ENCODE data around the gene TOR4A.
"Not testable (repeated sequence)": the region's sequence is repeated elsewhere in the genome, so short reads cannot be mapped to it uniquely, and the experiment has no call there.

Gene TOR4A

GRCh38 chr9:137326445-137327065, 49.0 kb downstream of the TOR4A start:
- Histone ChIP-seq H4K91ac (ENCODE audit: low read depth, low read length, poor library complexity) (no peak overlapping the region), H3K14ac (ENCODE audit: low read length) (no peak overlapping the region), H2BK15ac (ENCODE audit: low read length) (no peak overlapping the region), H3K27me3 (ENCODE audit: control insufficient read depth in 3 of 3, insufficient read depth in 3 of 3, low read depth in 1 of 3, low read length in 3 of 3) (no peaks in the 10 kb centered on the region), H2AK5ac (ENCODE audit: low read depth, low read length) (no peak overlapping the region), H2BK5ac (ENCODE audit: low read length) (no peak overlapping the region), H3K9ac (ENCODE audit: low read depth, low read length, poor library complexity) (no peak overlapping the region), H3K4me1 (ENCODE audit: control insufficient read depth in 2 of 2, insufficient read depth in 1 of 2, low read depth in 1 of 2, low read length in 2 of 2) (no peaks in the 10 kb centered on the region), H3K4me3 (ENCODE audit: low read length in 2 of 2) (no peak overlapping the region), H3K18ac (ENCODE audit: low read length) (no peak overlapping the region), H2AFZ (ENCODE audit: low read length) (no peak overlapping the region), H3K27ac (replicated peaks; ENCODE audit: low read length) (no peak overlapping the region), H3K23ac (ENCODE audit: low read depth, low read length, poor library complexity) (no peak overlapping the region), H4K8ac (ENCODE audit: low read depth, low read length) (no peak overlapping the region), H3K79me1 (ENCODE audit: low read depth, low read length) (no peaks in the 10 kb centered on the region), H3K9me3 (replicated peaks in 1 of 2; ENCODE audit: control insufficient read depth in 2 of 2, insufficient read depth in 1 of 2, low read depth in 1 of 2, low read length in 2 of 2) (peaks cover 0 to 6% of the 10 kb centered on the region in 2 donors), H3K4me2 (ENCODE audit: insufficient read depth, low read length, poor library complexity, severe bottlenecking) (no peak overlapping the region), H2BK12ac (ENCODE audit: low read length) (no peak overlapping the region), H2BK120ac (ENCODE audit: low read depth, low read length) (no peak overlapping the region), H3K4ac (ENCODE audit: low read length) (no peak overlapping the region), H3K36me3 (replicated peaks in 1 of 2; ENCODE audit: control insufficient read depth in 2 of 2, insufficient read depth in 2 of 2, low read length in 2 of 2) (no peaks in the 10 kb centered on the region)
- no peak for DNase-seq (ENCODE audit: low spot score)
- WGBS, 2 donors (ENCODE audit: extremely low coverage in 2 of 2, insufficient read length in 2 of 2, insufficient replicate concordance in 1 of 2): no CpG with 5 or more reads among the region's 19 CpGs

DNA sequence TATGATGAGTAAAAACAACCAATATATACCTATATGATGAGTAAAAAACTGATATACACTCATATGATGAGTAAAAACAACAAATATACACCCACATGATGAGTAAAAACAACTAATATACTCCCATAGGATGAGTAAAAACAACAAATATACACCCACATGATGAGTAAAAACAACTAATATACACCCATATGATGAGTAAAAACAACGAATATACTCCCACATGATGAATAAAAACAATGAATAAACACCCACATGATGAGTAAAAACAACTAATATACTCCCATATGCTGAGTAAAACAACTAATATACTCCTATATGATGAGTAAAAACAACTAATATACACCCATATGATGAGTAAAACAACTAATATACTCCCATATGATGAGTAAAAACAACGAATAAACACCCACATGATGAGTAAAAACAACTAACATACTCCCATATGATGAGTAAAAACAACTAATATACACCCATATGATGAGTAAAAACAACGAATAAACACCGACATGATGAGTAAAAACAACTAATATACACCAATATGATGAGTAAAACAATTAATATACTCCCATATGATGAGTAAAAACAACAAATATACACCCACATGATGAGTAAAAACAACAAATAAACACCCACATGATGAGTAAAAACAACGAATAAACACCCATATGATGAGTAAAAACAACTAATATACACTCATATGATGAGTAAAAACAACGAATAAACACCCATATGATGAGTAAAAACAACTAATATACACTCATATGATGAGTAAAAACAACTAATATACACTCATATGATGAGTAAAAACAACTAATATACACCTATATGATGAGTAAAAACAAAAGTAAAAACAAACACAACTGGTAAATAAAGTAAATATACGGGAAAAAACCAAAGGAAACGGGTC, 50.4 kb downstream of the TOR4A start:
- H2BK120ac ChIP-seq (ENCODE audit: low read depth, low read length); H3K14ac ChIP-seq (ENCODE audit: low read length); H3K79me1 ChIP-seq (ENCODE audit: low read depth, low read length); H3K27me3 ChIP-seq (ENCODE audit: control insufficient read depth in 3 of 3, insufficient read depth in 3 of 3, low read depth in 1 of 3, low read length in 3 of 3); H3K18ac ChIP-seq (ENCODE audit: low read length); DNase-seq (ENCODE audit: low spot score); H3K23ac ChIP-seq (ENCODE audit: low read depth, low read length, poor library complexity); H3K4me3 ChIP-seq (ENCODE audit: low read length in 2 of 2); H2BK5ac ChIP-seq (ENCODE audit: low read length); H2BK12ac ChIP-seq (ENCODE audit: low read length); H3K4ac ChIP-seq (ENCODE audit: low read length); H3K4me2 ChIP-seq (ENCODE audit: insufficient read depth, low read length, poor library complexity, severe bottlenecking); H2BK15ac ChIP-seq (ENCODE audit: low read length); H3K27ac ChIP-seq (replicated peaks; ENCODE audit: low read length); H3K4me1 ChIP-seq (ENCODE audit: control insufficient read depth in 2 of 2, insufficient read depth in 1 of 2, low read depth in 1 of 2, low read length in 2 of 2); H3K36me3 ChIP-seq (replicated peaks in 1 of 2; ENCODE audit: control insufficient read depth in 2 of 2, insufficient read depth in 2 of 2, low read length in 2 of 2); H3K9ac ChIP-seq (ENCODE audit: low read depth, low read length, poor library complexity); H3K9me3 ChIP-seq (replicated peaks in 1 of 2; ENCODE audit: control insufficient read depth in 2 of 2, insufficient read depth in 1 of 2, low read depth in 1 of 2, low read length in 2 of 2); H4K91ac ChIP-seq (ENCODE audit: low read depth, low read length, poor library complexity); H4K8ac ChIP-seq (ENCODE audit: low read depth, low read length); H2AFZ ChIP-seq (ENCODE audit: low read length); H2AK5ac ChIP-seq (ENCODE audit: low read depth, low read length): not testable (repeated sequence)
- WGBS, 2 donors (ENCODE audit: extremely low coverage in 2 of 2, insufficient read length in 2 of 2, insufficient replicate concordance in 1 of 2): no CpG with 5 or more reads among the region's 8 CpGs

- not testable (repeated sequence) for H3K23ac ChIP-seq (ENCODE audit: low read depth, low read length, poor library complexity); H3K4me3 ChIP-seq (ENCODE audit: low read length in 2 of 2)
- no CpG with 5 or more reads among the region's 26 CpGs for WGBS, 2 donors (ENCODE audit: extremely low coverage in 2 of 2, insufficient read length in 2 of 2, insufficient replicate concordance in 1 of 2)
These were observed 52.1 kb downstream of the TOR4A start for GRCh38 chr9:137329590-137329989.

DNA sequence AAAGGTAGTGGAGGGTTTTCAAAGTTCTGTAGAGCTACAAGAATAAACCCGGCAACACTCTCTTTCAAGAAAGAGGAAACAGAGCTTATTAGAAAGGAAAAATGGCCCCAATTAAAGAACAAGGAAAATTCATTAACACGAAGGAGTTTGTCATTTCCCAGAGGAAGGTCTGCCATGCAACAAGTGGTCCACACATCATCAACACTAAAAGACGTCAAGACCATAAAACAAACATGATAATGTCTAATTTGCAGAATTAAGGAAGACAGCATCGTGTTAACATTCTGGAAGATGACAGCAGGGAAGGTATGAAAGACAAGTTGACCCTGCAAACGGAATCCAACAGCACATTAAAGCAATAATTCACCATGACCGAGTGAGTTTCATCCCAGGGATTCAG, 53.2 kb downstream of the TOR4A start:
- no peak overlapping the region for H4K8ac ChIP-seq (ENCODE audit: low read depth, low read length)
- no peaks in the 10 kb centered on the region for H3K79me1 ChIP-seq (ENCODE audit: low read depth, low read length)
- H3K27ac ChIP-seq (replicated peaks; ENCODE audit: low read length): no peak overlapping the region
- no peak overlapping the region for H3K14ac ChIP-seq (ENCODE audit: low read length)
- WGBS, 2 donors (ENCODE audit: extremely low coverage in 2 of 2, insufficient read length in 2 of 2, insufficient replicate concordance in 1 of 2): no CpG with 5 or more reads among the region's 6 CpGs
- H3K9me3 ChIP-seq (replicated peaks in 1 of 2; ENCODE audit: control insufficient read depth in 2 of 2, insufficient read depth in 1 of 2, low read depth in 1 of 2, low read length in 2 of 2): no peaks in the 10 kb centered on the region
- peaks cover 0 to 1% of the 10 kb centered on the region in 2 donors for H3K4me1 ChIP-seq (ENCODE audit: control insufficient read depth in 2 of 2, insufficient read depth in 1 of 2, low read depth in 1 of 2, low read length in 2 of 2)
- no peak overlapping the region for H3K9ac ChIP-seq (ENCODE audit: low read depth, low read length, poor library complexity)
- no peak overlapping the region for H3K18ac ChIP-seq (ENCODE audit: low read length)
- no peak overlapping the region for H2AFZ ChIP-seq (ENCODE audit: low read length)
- no peak overlapping the region for H2BK12ac ChIP-seq (ENCODE audit: low read length)
- no peaks in the 10 kb centered on the region for H3K36me3 ChIP-seq (replicated peaks in 1 of 2; ENCODE audit: control insufficient read depth in 2 of 2, insufficient read depth in 2 of 2, low read length in 2 of 2)
- H3K4me3 ChIP-seq (ENCODE audit: low read length in 2 of 2): no peak overlapping the region
- H2BK5ac ChIP-seq (ENCODE audit: low read length): no peak overlapping the region
- H2AK5ac ChIP-seq (ENCODE audit: low read depth, low read length): no peak overlapping the region
- H3K23ac ChIP-seq (ENCODE audit: low read depth, low read length, poor library complexity): no peak overlapping the region
- H4K91ac ChIP-seq (ENCODE audit: low read depth, low read length, poor library complexity): no peak overlapping the region
- no peak overlapping the region for H2BK120ac ChIP-seq (ENCODE audit: low read depth, low read length)
- no peaks in the 10 kb centered on the region for H3K27me3 ChIP-seq (ENCODE audit: control insufficient read depth in 3 of 3, insufficient read depth in 3 of 3, low read depth in 1 of 3, low read length in 3 of 3)
- no peak overlapping the region for H3K4me2 ChIP-seq (ENCODE audit: insufficient read depth, low read length, poor library complexity, severe bottlenecking)
- H3K4ac ChIP-seq (ENCODE audit: low read length): no peak overlapping the region
- DNase-seq (ENCODE audit: low spot score): no peak
- H2BK15ac ChIP-seq (ENCODE audit: low read length): no peak overlapping the region

More at GRCh38 chr9:137329590-137329989, 52.1 kb downstream of the TOR4A start:
- not testable (repeated sequence) for H3K4me2 ChIP-seq (ENCODE audit: insufficient read depth, low read length, poor library complexity, severe bottlenecking); H3K14ac ChIP-seq (ENCODE audit: low read length); H3K27ac ChIP-seq (replicated peaks; ENCODE audit: low read length); H2AFZ ChIP-seq (ENCODE audit: low read length); H3K27me3 ChIP-seq (ENCODE audit: control insufficient read depth in 3 of 3, insufficient read depth in 3 of 3, low read depth in 1 of 3, low read length in 3 of 3); H2BK120ac ChIP-seq (ENCODE audit: low read depth, low read length); H3K18ac ChIP-seq (ENCODE audit: low read length); H2AK5ac ChIP-seq (ENCODE audit: low read depth, low read length); H2BK5ac ChIP-seq (ENCODE audit: low read length); H3K9me3 ChIP-seq (replicated peaks in 1 of 2; ENCODE audit: control insufficient read depth in 2 of 2, insufficient read depth in 1 of 2, low read depth in 1 of 2, low read length in 2 of 2); H3K9ac ChIP-seq (ENCODE audit: low read depth, low read length, poor library complexity); H3K36me3 ChIP-seq (replicated peaks in 1 of 2; ENCODE audit: control insufficient read depth in 2 of 2, insufficient read depth in 2 of 2, low read length in 2 of 2); H2BK12ac ChIP-seq (ENCODE audit: low read length); H3K79me1 ChIP-seq (ENCODE audit: low read depth, low read length); H4K8ac ChIP-seq (ENCODE audit: low read depth, low read length); H3K4me1 ChIP-seq (ENCODE audit: control insufficient read depth in 2 of 2, insufficient read depth in 1 of 2, low read depth in 1 of 2, low read length in 2 of 2); H4K91ac ChIP-seq (ENCODE audit: low read depth, low read length, poor library complexity); H2BK15ac ChIP-seq (ENCODE audit: low read length); DNase-seq (ENCODE audit: low spot score); H3K4ac ChIP-seq (ENCODE audit: low read length)
